ENCODE data around the gene MC4R.

The MC4R gene

GRCh38 chr18:60406721-60407120 is 34.1 kb upstream of the MC4R start:
- Histone ChIP-seq H3K36me3 (ENCODE audit: control insufficient read depth, insufficient read depth, low read length) (no peaks in the 10 kb centered on the region), H3K4me3 (replicated peaks; ENCODE audit: low read depth, low read length) (no peak overlapping the region), H3K27me3 (replicated peaks; ENCODE audit: control insufficient read depth, insufficient read depth, low read length) (no peaks in the 10 kb centered on the region)
- DNase-seq (ENCODE audit: extremely low read depth, insufficient read length): no peak
- no peak for TF ChIP-seq CTCF (IDR thresholded peaks at IDR 0.05; ENCODE audit: insufficient read depth, low read length, poor library complexity, severe bottlenecking)

- Histone ChIP-seq H3K27me3 (replicated peaks; ENCODE audit: control insufficient read depth, insufficient read depth, low read length) (no peaks in the 10 kb centered on the region), H3K36me3 (ENCODE audit: control insufficient read depth, insufficient read depth, low read length) (no peaks in the 10 kb centered on the region), H3K4me3 (replicated peaks; ENCODE audit: low read depth, low read length) (no peak overlapping the region)
- DNase-seq (ENCODE audit: extremely low read depth, insufficient read length): no peak
- TF ChIP-seq CTCF (IDR thresholded peaks at IDR 0.05; ENCODE audit: insufficient read depth, low read length, poor library complexity, severe bottlenecking): no peak
These were observed 32.0 kb upstream of the MC4R start for GRCh38 chr18:60404486-60405085.

GRCh38 chr18:60401346-60401745 is 28.8 kb upstream of the MC4R start:
- H3K4me3 ChIP-seq (replicated peaks; ENCODE audit: low read depth, low read length): no peak overlapping the region
- no peaks in the 10 kb centered on the region for H3K27me3 ChIP-seq (replicated peaks; ENCODE audit: control insufficient read depth, insufficient read depth, low read length)
- H3K36me3 ChIP-seq (ENCODE audit: control insufficient read depth, insufficient read depth, low read length): no peaks in the 10 kb centered on the region
- TF ChIP-seq CTCF (IDR thresholded peaks at IDR 0.05; ENCODE audit: insufficient read depth, low read length, poor library complexity, severe bottlenecking): no peak
- DNase-seq (ENCODE audit: extremely low read depth, insufficient read length): no peak

GRCh38 chr18:60391571-60392226 is 19.1 kb upstream of the MC4R start:
- Histone ChIP-seq H3K27me3 (replicated peaks; ENCODE audit: control insufficient read depth, insufficient read depth, low read length) (no peaks in the 10 kb centered on the region), H3K36me3 (ENCODE audit: control insufficient read depth, insufficient read depth, low read length) (no peaks in the 10 kb centered on the region), H3K4me3 (replicated peaks; ENCODE audit: low read depth, low read length) (no peak overlapping the region)
- DNase-seq (ENCODE audit: extremely low read depth, insufficient read length): no peak
- no peak for TF ChIP-seq CTCF (IDR thresholded peaks at IDR 0.05; ENCODE audit: insufficient read depth, low read length, poor library complexity, severe bottlenecking)

- TF ChIP-seq CTCF (IDR thresholded peaks at IDR 0.05; ENCODE audit: insufficient read depth, low read length, poor library complexity, severe bottlenecking): no peak
- Histone ChIP-seq H3K4me3 (replicated peaks; ENCODE audit: low read depth, low read length) (no peak overlapping the region), H3K36me3 (ENCODE audit: control insufficient read depth, insufficient read depth, low read length) (no peaks in the 10 kb centered on the region), H3K27me3 (replicated peaks; ENCODE audit: control insufficient read depth, insufficient read depth, low read length) (no peaks in the 10 kb centered on the region)
- no peak for DNase-seq (ENCODE audit: extremely low read depth, insufficient read length)
These were observed 16.7 kb upstream of the MC4R start for GRCh38 chr18:60389314-60389713.
